ENCODE data around the gene SHROOM1. TPM values are rescaled to one million over a fixed set of nuclear protein-coding genes. Genes with fewer than 3 reads are reported as not detected.

SHROOM1 gene
- total and polyA plus RNA-seq, 2 experiments from 2014 or later, result 2.5 to 5.4 TPM

GRCh38 chr5:132868754-132869153, 38.3 kb upstream of the SHROOM1 start:
- no peak for ATAC-seq
- Mint-ChIP-seq H3K4me3 (peak overlapping the region; percentile 41; the same call in 1 of the 3 replicates), H3K4me1 (peaks cover 21% of the 10 kb centered on the region)

More at GRCh38 chr5:132868754-132869153, 38.3 kb upstream of the SHROOM1 start:
- Histone ChIP-seq H2AFZ (no peak overlapping the region), H3K4me1 (ENCODE audit: insufficient read depth) (peaks cover 16% of the 10 kb centered on the region), H3K4me2 (no peak overlapping the region), H3F3A (replicated peaks; ENCODE audit: low read depth) (peaks cover 28% of the 10 kb centered on the region), H3K4me3 (no peak overlapping the region), H4K20me1 (replicated peaks; ENCODE audit: insufficient read depth) (peaks cover 8% of the 10 kb centered on the region), H3K36me3 (ENCODE audit: insufficient read depth) (peaks cover 15% of the 10 kb centered on the region), H3K27ac (ENCODE audit: low read depth) (no peak overlapping the region), H3K9me2 (ENCODE audit: insufficient read depth) (no peaks in the 10 kb centered on the region), H3K79me2 (replicated peaks; ENCODE audit: insufficient read depth) (peaks cover 20% of the 10 kb centered on the region), H3K27me3 (ENCODE audit: insufficient read depth) (no peaks in the 10 kb centered on the region)
- H3K27me3 Mint-ChIP-seq (ENCODE audit: insufficient read depth, low read depth, poor library complexity), result peaks cover 14% of the 10 kb centered on the region
- no peak for DNase-seq (ENCODE audit: low spot score)
- TF ChIP-seq REST (IDR thresholded peaks at IDR 0.05; ENCODE audit: unreplicated experiment) (no peak), EZH2phosphoT487 (IDR thresholded peaks at IDR 0.05; ENCODE audit: unreplicated experiment) (no peak), ETS1 (IDR thresholded peaks at IDR 0.05) (no peak), EZH2 (IDR thresholded peaks at IDR 0.05; ENCODE audit: low read depth, unreplicated experiment) (no peak), ZNF114 (CRISPR knock-in tag; IDR thresholded peaks at IDR 0.05) (no peak), ZNF331 (CRISPR knock-in tag; IDR thresholded peaks at IDR 0.05; ENCODE audit: low read depth) (no peak), POLR2AphosphoS5 (IDR thresholded peaks at IDR 0.05; ENCODE audit: low read depth) (no peak), CREB1 (CRISPR knock-in tag; IDR thresholded peaks at IDR 0.05; ENCODE audit: low read depth) (no peak), NANOG (IDR thresholded peaks at IDR 0.05; ENCODE audit: borderline replicate concordance) (no peak), CTCF (conservative IDR thresholded peaks at IDR 0.05; ENCODE audit: low read depth in 2 of 2) (no peak), STAT1 (IDR thresholded peaks at IDR 0.05; ENCODE audit: unreplicated experiment) (no peak), JUNB (IDR thresholded peaks at IDR 0.05; ENCODE audit: unreplicated experiment) (no peak), ZNF462 (CRISPR knock-in tag; IDR thresholded peaks at IDR 0.05) (no peak)
- no peaks in the 10 kb centered on the region for H3K9me3 Mint-ChIP-seq
- H3K27ac Mint-ChIP-seq, result no peak overlapping the region
- peaks cover 35% of the 10 kb centered on the region for H3K36me3 Mint-ChIP-seq (ENCODE audit: low read depth)
